ENCODE measurements around the gene KANTR.

KANTR gene

GRCh38 chrX:53081925-53082772, 11.8 kb upstream of the KANTR start, which contains the start of gene TSPYL2:
Gene TSPYL2 (plus strand): TSS chrX:53082367. CDS start chrX:53082499, 132 bp downstream.
- DNase-seq = peak; percentile 93

- DNase-seq = no peak
Measured at GRCh38 chrX:53082773-53083616, 10.9 kb upstream of the KANTR start.

- DNase-seq = no peak
Measured at GRCh38 chrX:53084043-53084570, 9.8 kb upstream of the KANTR start.

DNA sequence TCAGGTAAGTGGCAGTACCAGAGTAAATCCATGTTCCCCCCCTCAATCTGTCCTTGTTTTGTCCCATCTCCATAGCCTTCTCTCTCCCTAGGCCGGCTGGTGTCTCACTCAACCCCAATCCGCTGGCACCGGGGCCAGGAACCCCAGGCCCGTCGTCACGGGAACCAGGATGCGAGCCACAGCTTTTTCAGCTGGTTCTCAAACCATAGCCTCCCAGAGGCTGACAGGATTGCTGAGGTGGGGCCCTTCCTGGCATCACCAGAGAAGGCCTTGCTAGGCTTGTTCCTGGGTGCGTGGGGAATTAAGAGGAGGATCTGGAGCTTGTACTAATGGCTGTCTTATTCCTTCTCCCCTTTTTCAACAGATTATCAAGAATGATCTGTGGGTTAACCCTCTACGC, 9.1 kb upstream of the KANTR start:
- DNase-seq = no peak

DNA sequence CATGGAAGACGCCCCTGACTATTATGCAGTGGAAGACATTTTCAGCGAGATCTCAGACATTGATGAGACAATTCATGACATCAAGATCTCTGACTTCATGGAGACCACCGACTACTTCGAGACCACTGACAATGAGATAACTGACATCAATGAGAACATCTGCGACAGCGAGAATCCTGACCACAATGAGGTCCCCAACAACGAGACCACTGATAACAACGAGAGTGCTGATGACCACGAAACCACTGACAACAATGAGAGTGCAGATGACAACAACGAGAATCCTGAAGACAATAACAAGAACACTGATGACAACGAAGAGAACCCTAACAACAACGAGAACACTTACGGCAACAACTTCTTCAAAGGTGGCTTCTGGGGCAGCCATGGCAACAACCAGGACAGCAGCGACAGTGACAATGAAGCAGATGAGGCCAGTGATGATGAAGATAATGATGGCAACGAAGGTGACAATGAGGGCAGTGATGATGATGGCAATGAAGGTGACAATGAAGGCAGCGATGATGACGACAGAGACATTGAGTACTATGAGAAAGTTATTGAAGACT, 8.2 kb upstream of the KANTR start:
- DNase-seq = no peak

- no peak for DNase-seq
Measured at GRCh38 chrX:53086464-53086863, 7.5 kb upstream of the KANTR start.

GRCh38 chrX:53087388-53087831, 6.5 kb upstream of the KANTR start:
- no peak for DNase-seq

- peak; percentile 84 for DNase-seq
Measured at GRCh38 chrX:53088136-53088974, 5.6 kb upstream of the KANTR start.

- no peak for DNase-seq
Measured at GRCh38 chrX:53089224-53089842, 4.6 kb upstream of the KANTR start.

- no peak for DNase-seq
Measured at GRCh38 chrX:53089925-53090324, 4.0 kb upstream of the KANTR start.

GRCh38 chrX:53091354-53091753, 2.6 kb upstream of the KANTR start:
- DNase-seq = no peak

DNA sequence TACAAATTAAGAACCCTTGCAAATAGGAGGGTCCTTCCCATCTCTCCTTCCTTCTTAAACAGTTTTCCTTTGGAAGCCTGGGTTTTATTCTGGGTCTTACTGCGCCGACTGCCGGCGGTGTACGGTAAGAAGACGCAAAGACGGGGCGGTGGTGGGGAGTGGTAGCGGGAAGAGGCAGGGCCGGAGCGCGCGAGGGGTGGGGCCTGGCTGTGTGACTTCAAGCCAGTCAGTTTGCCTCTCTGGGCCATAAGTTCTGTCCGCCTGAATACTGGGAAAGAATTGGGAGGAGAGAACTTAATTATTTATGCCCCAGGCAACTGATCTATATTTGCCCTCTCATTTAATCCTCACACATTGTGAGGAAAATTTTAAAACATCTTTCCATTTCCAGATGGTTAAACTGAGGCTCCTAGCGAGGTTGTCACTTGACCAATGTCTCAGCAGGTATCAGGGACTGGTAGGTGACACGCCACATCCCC, 726 bp upstream of the KANTR start:
- peak; percentile 75 for DNase-seq

DNA sequence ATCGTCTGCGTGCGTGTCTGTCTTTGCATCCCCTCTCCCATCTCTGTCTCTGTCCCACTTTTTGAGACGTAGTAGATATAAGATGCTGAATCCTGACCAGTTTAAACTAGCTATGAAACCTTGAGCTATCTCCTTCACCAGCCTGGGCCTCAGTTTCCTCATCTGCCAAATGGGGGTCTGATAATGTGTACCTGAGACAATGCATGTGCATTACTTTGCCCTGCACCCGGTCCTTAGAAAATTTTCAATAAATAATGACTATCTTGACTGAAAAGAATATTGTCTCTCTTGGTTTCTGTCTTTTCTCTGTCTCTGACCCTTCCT, 602 bp downstream of the KANTR start:
- no peak for DNase-seq

- no peak for DNase-seq
Measured at GRCh38 chrX:53095796-53096195, 1.9 kb downstream of the KANTR start.

GRCh38 chrX:53114864-53115549, 21.1 kb downstream of the KANTR start:
- no peak for DNase-seq

- DNase-seq = no peak
Measured at GRCh38 chrX:53115550-53115874, 21.6 kb downstream of the KANTR start.

- no peak for DNase-seq
Measured at GRCh38 chrX:53116101-53116500, 22.2 kb downstream of the KANTR start.

GRCh38 chrX:53122013-53122412, 28.1 kb downstream of the KANTR start:
- DNase-seq = no peak

GRCh38 chrX:53125506-53125905, 31.6 kb downstream of the KANTR start:
- DNase-seq = no peak

DNA sequence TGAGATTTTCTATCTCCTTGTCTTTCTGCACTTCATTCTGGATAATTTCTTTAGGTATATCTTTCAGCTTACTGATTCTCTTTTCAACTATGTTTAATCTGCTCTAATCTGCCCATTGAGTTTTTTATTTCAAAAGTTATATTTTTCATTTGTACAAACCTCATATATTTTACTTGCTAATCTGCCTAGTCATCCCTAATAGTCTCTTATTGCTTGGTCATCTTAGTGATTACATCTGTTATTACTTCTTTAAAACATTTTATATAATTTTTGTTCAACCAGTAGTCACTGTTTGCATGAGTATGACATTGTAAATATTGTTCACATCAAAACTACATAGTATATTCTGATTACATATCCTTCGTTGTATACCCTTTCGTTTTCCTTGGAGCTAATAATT, 32.4 kb downstream of the KANTR start:
- DNase-seq = no peak

DNA sequence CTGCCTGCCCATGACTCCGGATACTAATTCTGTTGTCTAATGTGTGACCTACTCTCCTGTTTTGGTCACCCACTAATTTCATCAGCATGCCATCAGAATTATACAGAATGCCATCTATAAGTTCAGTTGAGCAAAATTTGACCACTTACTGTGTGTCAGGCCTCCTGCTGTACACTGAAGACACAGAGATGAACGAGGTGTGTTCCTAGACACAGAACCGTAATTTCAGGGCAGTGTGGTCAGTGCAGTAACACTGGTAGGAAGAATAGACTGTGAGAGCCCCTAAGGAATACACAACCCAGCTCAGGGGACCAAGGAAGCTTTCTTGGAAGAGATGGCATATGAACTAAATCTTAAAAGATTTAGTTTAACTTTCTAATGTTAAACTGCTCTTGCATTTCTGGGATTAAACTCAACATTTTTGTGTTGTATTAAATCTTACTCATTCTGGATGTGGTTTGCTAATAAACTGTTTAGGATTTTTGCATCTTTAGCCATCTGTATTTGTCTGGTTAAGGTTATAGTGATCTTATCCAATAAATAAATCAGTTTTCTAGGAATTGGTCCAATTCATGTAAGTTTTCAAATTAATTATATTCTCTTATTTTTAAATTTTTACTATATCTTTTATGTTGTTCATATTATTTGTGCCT, 34.3 kb downstream of the KANTR start:
- DNase-seq = no peak
